HEK293T (cell line): ENCODE data around the gene RXFP3.
A peak's percentile ranks its signal among the peaks of the same experiment; 100 is the strongest.

ENCODE experiments used
- FOXK2 ChIP-seq: fragments of 450-650 bp; IDR thresholded peaks from 2 replicates; pipeline ENCODE4 v1.6.1; 2016; ENCODE audit warnings: mild to moderate bottlenecking
- FOXM1 ChIP-seq: fragments of 450-650 bp; IDR thresholded peaks from 2 replicates; pipeline ENCODE4 v1.6.1; 2017; ENCODE audit warnings: mild to moderate bottlenecking, borderline replicate concordance
- SP1 ChIP-seq: fragments of 450-650 bp; IDR thresholded peaks from 2 replicates; pipeline ENCODE4 v1.6.1; 2017
- SUZ12 ChIP-seq: fragments of 450-650 bp; IDR thresholded peaks from 2 replicates; pipeline ENCODE4 v1.6.1; 2016; ENCODE audit warnings: mild to moderate bottlenecking
- TARDBP ChIP-seq: fragments of 450-650 bp; IDR thresholded peaks from 2 replicates; pipeline ENCODE4 v1.6.1; 2016

DNA sequence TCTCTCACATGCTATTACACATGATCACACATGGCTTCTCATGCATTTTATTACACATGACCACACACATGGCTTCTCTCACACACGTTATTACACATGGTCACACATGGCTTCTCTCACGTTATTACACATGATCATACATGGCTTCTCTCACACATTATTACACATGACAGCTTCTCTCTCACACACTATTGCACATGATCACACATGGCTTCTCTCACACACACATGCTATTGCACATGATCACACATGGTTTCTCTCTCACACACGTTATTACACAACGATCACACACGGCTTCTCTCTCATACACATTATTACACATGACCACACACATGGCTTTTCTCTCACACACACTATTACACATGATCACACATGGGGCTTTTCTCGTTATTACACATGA lies 49.3 kb downstream of the RXFP3 start:
- TF ChIP-seq SP1 (no peak), SUZ12 (no peak), FOXM1 (no peak), TARDBP (peak; percentile 52; the same call in 1 of the 2 replicates), FOXK2 (no peak)
